ENCODE measurements around the gene SHISA5.
"Not testable (repeated sequence)": the region's sequence is repeated elsewhere in the genome, so short reads cannot be mapped to it uniquely, and the experiment has no call there.

The SHISA5 gene, protein sequence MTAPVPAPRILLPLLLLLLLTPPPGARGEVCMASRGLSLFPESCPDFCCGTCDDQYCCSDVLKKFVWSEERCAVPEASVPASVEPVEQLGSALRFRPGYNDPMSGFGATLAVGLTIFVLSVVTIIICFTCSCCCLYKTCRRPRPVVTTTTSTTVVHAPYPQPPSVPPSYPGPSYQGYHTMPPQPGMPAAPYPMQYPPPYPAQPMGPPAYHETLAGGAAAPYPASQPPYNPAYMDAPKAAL

DNA sequence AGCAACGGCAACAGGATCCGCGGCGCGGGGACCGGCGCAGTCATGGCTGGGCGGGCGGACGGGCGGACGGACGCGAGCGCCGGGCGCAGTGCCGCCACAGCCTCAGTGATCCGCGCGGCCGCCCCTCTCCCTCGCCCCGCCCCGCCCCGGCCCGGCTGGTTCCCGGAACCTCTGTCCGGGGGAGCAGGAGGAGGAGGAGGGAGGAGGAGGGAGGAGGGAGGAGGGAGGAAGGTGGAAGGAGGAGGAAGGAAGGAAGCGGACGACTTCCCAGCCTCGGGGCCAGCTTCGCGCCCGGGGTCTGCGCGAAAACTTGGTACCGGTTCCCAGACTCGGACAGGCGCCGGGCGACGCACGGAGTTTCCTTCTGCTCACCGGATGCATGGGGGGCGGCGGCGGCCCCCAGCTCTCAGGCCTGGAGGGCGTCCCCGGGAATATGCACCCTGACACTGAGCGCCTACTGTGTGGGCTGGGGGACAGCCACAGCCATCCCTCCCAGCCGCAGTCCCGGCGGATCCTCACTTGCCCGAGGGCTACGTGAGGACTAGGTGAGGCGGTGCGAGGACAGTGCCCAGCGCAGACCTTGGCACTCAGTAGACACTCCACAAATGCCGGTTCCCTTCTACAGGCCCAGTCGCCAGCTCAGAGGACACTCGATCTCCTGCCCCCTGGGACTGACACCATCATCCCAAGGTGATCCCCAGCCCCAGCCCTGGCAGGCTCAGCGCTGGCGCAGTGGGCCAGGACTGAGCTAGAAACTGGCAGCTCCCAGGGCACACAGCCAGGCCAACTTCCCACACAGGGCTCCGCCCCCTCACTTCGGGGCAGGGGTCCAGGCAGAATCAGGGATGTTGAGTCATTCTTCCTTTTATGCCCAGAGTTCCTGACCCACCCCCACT, at the start of gene SHISA5:
Gene SHISA5, minus strand, starts transcription at position 124 of the 896 bp plus-strand sequence. Its CDS starts 80 bp downstream, at position 44.
- no peak for FAIRE-seq

DNA sequence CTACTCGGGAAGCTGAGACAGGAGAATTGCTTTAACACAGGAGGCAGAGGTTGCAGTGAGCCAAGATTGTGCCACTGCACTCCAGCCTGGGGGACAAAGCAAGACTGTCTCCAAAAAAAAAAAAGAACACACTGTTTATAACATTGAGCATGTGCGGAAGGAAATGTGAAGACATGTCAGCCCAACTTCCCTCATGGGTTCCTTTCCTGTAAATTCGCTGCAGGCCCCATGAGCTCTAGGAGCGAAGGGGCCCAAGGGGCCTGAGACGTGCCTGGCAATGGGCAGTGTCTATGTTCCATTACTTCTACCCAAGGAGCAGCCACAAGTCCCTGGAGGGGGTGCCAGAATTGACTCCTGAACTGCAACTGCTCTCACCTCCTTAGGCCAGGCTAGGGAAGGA, 49.4 kb upstream of the SHISA5 start:
- no peak for FAIRE-seq

DNA sequence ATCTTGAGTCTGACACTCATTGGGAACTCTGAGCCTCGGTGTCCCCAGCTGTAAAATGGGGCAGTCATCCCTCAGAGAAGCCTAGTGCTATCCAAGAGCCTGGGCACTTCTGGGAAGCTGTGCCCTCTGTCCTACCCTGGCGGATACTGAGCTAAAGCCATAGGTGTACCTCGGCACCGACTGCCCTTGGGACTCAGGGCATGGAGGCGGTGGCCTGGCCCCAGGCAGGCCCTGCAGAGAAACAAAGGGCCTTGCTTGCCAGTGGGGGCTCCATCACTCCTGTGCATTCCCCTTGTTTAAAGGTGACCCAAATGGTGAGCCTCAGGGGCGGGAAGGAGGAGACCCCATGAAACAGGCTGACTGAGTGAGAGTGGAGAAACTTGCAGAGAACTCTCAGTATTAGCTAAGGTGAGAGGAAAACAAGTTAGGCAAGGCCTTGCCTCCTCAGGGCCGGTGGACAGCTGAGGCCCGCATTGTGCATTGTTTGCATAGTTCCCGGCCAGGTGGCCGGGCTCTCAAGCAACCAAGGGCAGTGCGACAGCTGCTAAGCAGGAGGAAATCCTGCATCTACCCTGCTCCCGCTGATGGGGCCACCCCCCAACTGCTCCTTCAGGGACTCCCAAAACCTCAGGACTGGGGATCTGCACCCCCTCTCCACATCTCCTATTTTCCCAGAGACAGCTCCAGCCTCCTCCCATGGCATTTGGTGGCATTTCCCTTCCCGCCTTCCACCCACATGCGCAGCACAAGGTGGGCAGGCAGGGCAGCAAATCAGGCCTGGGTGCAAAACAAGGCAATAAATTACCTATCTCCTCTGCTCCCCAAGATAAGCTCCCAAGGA, 48.4 kb upstream of the SHISA5 start:
- no peak for FAIRE-seq

DNA sequence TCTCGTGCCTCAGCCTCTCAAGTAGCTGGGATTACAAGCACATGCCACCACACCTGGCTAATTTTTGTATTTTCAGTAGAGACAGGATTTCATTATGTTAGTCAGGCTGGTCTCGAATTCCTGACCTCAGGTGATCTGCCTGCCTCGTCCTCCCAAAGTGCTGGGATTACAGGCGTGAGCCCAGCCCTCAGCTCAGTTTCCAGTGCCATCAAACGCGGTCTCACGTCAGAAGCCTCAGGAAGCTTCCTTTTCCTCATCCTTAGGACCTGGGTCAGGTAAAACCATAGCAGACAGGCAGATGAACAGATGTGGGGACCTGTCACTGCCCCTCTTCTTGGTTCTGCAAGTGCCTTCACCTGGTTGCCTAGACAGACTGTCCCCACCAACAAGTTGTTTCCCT, 47.7 kb upstream of the SHISA5 start:
- not testable (repeated sequence) for FAIRE-seq

DNA sequence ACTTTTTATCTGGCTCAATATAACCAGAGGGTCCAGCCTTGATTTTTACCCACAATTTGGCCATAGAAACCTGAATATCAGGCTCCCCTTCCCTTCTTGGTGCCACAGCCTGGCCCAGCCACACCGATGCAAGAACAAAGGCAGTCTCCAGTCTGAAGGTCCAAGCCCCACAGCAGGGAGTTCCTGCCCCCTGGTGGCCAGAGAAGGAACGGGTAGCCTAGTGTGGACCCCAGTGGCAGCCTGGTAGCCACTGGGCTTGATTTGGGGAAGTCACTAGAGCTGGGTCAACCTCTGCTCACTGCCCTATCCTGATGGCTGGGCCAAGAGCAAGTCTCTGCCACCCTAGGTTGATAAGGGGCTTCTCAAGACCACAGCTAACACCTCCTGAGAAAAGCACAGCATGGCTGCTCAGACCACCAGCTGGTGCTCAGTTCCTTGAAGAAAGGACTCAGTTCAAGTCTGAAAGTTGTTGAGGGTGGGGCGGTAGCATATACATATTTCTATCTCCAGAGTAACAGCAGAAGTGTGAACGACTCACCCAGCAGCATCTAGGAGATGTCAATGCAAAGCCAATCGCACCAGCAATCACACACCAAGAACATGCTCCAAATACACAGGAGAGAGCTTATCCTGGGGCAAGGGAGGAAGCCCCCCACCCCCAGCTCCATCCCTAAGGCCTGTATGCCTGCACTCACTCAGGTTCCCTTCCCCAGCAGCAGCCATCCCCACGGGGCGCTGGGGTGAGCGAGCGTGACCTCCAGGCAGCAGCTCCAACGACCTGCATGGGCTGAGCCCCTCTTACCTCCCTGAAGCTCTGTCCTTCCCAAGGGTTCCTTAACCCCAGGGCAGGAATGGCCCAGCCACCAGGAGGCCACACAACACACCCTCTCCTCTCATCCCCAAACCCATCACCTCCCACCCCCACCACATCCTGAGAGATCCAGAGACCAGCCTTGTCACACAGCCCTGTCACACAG, 45.0 kb upstream of the SHISA5 start:
- FAIRE-seq, result no peak

DNA sequence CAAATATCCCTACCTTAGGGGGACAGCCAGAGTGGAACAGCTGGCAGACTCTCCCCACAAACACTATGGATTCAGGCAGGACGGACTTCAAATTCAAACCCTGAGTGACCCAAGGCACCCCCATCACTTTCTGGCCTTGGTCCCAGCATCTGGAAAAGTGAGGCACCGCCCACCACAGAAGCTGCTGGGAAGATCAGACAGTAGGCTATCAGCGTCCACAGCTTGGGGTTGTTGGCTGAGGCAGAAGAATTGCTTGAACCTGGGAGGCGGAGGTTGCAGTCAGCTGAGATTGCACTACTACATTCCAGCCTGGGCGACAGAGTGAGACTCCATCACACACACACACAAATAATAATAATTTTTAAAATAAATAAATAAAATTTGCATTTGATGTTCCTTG, 44.2 kb upstream of the SHISA5 start:
- FAIRE-seq, result no peak

DNA sequence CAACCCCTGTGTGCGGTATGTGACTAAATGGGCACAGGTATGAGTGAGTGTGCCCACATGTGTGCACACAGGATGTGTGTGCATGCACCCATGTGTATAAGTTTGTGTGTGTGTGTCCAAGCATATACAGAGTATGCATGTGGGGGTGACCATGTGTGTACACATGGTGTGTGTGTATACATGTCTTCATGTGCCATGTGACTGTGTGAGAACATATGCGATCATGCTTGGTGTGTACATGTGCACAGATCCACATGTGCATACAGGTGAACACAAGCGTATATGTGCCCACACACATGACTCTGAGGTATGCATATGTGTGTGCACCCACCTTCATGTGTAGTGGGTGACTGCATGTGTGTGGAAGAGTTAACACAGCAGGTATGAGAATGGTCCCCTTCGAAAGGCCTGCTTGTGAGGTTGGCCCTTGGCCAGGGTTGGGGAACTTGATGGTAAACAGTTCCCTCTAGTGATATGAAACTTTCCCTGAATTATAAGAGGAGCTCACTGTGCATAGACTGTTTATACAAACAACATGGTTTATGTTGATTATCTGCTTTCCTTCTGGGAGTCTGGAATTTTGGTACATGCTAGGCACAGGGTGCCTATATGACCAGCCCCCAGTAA, 42.3 kb upstream of the SHISA5 start:
- FAIRE-seq, result no peak

DNA sequence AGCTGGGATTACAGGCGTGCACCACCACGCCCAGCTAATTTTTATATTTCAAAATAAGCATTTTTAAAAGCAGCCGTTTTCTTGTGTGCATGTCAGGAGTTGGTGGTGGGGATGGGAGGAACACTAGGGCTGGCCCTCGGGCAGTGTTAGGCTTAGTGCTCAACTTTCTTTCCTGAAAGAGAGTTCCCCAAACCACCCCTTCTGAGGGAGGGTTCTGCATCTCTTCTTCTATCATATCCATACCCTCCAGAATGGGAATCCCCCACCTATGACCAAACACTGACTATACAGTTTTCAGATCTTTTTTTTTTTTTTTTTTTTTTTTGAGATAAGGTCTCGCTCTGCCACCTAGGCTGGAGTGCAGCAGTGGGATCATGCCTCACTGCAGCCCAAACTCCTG, 40.2 kb upstream of the SHISA5 start:
- FAIRE-seq, result no peak

DNA sequence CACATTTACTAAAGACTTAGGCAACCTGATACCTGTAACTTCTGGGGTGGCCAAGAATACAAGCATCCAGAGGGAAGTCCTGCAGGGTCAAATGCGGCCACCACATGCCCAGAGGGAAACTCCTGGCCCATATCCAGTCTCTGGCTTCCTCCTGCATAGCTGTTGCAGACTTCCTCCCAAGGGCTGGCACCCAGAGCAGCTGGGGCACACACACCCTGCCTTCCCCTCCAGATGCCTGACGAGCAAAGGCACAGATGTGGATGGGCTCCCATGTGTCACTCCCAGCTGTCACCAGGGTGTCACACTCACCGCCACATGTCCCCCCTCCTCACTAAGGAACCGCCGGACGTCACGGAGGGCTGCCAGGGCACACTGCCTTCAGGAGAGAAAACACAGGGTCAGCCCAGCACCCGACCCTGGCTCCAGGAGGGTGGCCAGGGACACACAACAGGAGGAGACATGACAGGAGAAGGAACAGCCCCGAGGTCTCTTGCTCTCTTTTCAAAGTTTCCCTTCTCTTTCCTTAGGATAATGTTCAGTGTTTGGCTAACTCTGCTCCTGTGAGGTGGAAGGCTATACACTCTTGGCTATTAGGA, 39.4 kb upstream of the SHISA5 start:
- FAIRE-seq, result no peak

DNA sequence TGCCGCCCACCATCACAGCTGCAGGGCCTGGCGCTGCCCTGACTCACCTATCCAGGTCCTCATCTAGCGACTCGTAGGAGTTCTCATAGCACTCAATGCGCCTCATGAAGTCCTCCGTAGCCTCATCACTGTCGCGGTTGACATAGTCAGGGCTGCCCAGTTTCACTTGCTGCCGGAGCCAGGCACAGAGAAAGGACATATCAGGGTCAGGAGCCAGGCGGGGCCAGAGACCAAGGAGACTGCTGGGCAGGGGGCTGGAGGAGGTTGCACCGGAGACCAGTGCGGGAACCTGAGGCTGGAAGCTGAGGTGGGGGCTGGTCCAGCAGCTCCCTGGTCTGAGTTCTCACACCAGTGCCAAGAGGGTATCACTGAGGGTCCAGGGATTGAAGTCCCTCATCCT, 34.5 kb upstream of the SHISA5 start:
- FAIRE-seq, result no peak

DNA sequence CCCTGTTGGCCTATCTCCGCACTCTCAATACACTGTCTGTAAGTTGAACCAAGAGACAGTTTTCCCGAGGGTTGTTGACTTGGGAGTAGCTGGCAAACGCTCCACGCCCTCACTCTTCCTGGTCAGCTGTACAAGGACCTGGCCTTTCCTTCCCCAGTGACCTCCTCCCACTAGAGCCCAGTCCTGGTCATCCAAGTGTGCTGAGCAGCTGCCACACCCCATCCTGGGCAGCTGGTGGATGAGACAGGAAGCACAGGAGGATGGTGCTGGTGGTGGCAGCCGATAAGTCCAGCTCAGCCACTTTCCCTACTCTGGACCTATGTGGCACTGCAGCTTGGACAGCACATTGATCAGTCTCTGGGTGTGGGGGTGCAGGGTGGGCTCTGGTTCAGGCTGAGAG, 32.8 kb upstream of the SHISA5 start:
- no peak for FAIRE-seq

DNA sequence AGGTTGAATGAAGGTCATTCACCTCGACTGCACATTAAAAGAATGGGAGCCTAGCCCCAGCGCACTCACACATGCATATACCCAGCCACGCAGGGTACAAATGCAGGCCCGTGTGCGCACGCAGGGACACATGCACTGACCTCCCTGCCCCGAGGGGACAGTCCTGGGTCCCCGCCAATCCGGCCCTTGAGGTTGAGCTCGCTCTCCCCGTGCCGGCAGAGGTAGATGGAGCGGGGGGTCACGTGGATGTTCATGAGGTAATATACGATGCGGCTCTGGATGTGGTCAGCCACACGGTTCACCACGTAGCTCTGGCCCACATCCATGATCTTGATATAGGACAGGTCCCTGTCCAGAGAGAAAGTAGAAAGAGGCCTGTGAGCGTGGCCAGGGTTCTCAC, 32.1 kb upstream of the SHISA5 start:
- no peak for FAIRE-seq

DNA sequence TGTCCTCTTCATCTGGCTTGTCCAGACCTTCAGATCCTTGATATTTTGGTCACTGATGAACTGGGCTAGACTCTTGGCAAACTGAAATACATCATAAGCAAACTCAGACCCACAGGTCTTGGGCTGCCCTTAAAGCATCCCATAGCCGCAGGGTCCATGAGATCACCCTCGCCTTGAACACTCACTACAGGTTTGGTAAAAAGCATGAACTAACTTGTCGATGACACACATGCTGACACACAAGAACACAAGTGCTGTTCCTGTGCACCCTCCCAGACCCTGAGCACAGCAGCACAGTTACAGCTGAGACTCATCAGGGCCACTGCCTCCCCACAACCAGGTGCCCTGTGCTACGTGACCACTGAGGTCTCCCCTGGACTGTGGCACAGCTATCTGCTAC, 31.6 kb upstream of the SHISA5 start:
- FAIRE-seq, result no peak

DNA sequence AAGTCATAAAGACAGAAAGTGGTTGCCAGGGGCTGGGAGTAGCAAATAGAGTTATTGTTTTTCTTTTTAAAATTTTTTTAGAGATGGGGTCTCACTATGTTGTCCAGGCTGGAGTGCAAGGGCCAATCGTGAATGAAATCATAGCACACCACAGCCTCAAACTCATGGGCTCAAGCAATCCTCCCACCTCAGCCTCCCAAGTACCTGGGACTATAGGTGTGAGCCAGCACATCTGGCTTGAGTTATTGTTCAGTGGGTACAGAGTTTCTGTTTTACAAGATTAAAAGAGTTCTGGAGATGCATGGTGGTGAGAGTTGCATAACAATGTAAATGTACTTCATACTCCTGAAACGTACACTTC, 29.0 kb upstream of the SHISA5 start:
- no peak for FAIRE-seq

DNA sequence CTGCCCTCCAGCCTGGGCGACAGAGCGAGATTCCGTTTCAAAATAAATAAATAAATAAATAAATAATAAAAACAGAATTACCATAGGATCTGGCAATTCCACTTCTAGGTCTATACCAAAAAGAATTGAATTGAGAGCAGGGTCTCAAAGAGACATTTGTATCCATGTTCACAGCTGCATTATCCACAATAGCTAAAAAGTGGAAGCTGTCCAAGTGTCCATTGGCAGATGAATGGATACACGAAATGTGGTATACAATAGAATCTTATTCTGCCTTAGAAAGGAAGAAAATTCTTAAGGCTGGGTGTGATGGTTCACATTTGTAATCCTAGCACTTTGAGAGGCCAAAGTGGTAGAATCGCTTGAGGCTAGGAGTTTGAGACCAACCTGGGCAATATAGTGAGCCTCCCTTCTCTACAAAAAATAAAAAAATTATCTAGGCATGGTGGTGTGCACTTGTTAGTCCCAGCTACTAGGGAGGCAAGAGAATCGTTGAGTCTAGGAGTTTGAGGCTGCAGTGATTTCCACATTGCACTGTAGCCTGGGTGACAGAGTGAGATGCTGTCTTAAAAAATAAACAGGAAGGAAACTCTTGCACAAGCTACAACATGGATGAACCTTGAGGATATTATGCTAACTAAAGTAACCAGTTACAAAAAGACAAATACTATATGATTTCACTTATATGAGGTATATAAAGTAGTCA, 28.4 kb upstream of the SHISA5 start:
- no peak for FAIRE-seq

DNA sequence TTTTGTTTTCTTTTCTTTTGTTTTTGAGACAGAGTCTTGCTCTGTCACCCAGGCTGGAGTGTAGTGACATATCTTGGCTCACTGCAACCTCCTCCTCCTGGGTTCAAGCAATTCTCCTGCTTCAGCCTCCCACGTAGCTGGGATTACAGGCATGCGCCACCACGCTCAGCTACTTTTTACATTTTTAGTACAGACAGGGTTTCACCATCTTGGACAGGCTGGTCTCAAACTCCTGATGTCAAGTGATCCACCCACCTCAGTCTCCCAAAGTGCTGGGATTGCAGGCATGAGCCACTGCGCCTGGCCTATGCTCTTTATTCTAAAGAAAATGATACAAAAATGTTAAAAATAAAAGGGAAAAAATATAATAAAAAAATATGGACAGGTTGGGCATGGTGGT, 26.7 kb upstream of the SHISA5 start:
- FAIRE-seq, result not testable (repeated sequence)

DNA sequence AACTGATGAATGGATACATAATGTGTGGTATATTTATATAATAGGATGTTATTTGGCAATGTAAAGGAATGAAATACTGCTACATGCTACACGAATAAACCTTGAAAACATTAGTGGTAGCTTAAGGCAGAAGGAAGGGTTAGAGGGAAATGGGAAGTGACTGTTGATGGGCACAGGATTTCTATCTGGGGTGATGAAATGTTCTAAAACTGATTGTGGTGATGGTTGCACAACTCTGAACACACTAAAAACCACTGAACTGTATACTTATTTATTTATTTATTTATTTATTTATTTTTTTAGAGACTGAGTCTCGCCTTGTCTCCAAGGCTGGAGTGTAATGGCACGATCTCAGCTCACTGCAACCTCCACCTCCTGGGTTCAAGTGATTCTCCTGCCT, 24.8 kb upstream of the SHISA5 start:
- FAIRE-seq, result no peak

DNA sequence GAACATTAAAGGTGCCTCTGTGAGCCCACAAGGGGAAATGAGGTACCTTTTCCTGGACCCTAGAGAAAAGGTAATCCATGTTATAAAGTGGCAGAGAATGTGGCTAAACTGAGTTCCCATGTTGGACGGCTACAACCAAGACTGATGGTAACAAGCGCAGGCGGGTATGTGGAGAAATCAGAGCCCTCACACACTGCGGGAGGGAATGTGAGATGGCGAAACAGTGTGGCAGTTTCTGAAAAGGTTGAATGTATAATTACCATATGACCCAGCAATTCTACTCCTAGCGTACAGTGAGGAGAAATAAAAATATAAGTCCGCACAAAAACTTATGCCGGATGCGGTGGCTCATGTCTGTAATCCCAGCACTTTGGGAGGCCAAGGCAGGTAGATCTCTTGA, 24.1 kb upstream of the SHISA5 start:
- no peak for FAIRE-seq

DNA sequence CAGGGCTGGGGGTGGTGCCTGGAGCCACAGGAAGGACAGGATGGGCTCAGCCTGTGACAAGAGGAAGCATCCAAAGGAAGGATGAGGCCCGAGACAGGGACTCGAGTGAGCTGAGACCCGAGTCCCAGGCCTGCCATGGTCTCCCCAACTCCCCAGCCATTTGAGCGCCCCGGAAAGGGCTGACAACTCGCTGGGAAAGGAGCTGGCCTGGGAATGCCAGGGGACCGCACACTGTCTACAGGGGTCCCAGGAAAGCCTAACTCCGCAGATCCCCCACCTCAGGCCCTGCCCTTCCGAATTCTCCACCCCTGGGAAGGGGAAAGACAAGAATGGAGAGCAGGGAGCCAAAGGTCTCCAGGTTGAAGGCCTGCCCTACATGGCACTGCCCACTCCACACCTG, 21.0 kb upstream of the SHISA5 start:
- no peak for FAIRE-seq

DNA sequence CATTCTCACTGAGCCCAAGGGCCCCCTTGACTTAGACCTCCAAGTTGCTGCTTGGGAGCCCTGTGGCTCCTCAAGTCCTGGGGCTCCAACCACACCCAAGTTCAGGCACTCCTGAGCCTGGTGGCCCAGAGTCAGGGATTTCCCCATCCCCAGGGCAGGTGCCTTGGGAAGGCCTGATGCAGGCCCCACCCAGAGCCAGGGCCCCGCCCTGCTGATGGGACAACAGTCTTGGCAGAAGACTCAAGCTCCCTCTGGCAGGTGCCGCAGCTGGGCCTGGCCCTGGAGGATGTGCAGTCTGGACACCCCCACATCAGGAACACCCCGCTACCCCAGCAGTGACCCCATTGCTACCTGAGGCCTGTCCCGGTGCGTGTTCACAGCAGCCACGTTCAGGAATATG, 17.7 kb upstream of the SHISA5 start:
- FAIRE-seq, result no peak

DNA sequence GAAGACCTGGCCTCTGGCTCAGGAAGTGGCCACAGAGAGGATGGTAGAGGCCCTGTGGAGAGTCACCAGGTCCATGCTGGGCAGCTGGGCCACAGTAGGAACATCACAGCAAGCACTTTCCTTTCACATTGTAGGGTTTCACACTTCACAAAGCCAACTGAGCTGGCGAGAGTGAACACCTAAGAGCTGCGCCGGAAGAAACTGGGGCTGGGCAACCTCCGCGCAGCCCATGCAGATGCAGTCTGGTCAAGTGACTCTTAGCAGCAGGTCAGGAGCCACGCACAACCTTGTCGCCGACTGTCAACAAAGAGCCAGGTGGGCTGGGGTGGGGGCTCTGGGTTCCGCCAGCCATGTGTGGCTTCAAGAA, 15.3 kb upstream of the SHISA5 start:
- no peak for FAIRE-seq

Measured in A204.1 (cell line).